ENCODE results near the gene NES. TPM values are rescaled to one million over a fixed set of nuclear protein-coding genes. Genes with fewer than 3 reads are reported as not detected.
A peak's percentile ranks its signal among the peaks of the same experiment; 100 is the strongest.

NES gene
- total RNA-seq, 1 experiment from 2014 or later, result 8.4 TPM

DNA sequence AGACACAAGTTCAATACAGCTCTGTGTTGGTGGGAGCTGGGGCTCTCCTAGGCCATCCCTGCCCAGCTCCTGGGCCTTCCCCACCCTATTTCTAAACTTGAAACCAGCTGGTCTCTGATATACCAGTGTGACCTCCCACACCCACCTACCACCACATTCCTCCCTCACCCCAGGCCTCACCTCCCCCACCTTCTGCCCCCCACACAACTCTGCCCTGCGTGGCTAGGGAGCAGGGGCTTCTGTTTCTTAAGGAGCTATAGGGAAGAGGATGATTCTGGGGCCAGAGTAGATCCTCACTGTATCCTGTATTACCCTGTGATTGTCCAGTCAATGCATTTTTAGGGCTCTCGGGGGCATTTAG, 16.5 kb downstream of the NES start:
- H3K79me2 ChIP-seq (ENCODE audit: insufficient read depth, low read length), result peaks cover 55% of the 10 kb centered on the region
- no peak for TF ChIP-seq SP1 (IDR thresholded peaks at IDR 0.05; ENCODE audit: low read depth)
- no peak for TF ChIP-seq POLR2A (IDR thresholded peaks at IDR 0.05; ENCODE audit: borderline replicate concordance, extremely low read depth, insufficient read depth, insufficient read length)
- TF ChIP-seq EZH2phosphoT487 (IDR thresholded peaks at IDR 0.05; ENCODE audit: borderline replicate concordance), result no peak
- TF ChIP-seq, protein P1, sequence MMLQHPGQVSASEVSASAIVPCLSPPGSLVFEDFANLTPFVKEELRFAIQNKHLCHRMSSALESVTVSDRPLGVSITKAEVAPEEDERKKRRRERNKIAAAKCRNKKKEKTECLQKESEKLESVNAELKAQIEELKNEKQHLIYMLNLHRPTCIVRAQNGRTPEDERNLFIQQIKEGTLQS (IDR thresholded peaks at IDR 0.05), result no peak
- TF ChIP-seq CBX3 (IDR thresholded peaks at IDR 0.05; ENCODE audit: low read depth), result no peak
- TF ChIP-seq RAD21 (IDR thresholded peaks at IDR 0.05; ENCODE audit: low read depth), result no peak
- no peak for TF ChIP-seq ZFX (IDR thresholded peaks at IDR 0.05)
- TF ChIP-seq JUND (IDR thresholded peaks at IDR 0.05), result no peak
- TF ChIP-seq YY1 (IDR thresholded peaks at IDR 0.05; ENCODE audit: extremely low read depth, insufficient replicate concordance, low read depth, low read length), result no peak
- TF ChIP-seq TCF7L2 (IDR thresholded peaks at IDR 0.05; ENCODE audit: borderline replicate concordance, extremely low read depth, insufficient read depth, insufficient read length), result no peak
- TF ChIP-seq, protein P2, sequence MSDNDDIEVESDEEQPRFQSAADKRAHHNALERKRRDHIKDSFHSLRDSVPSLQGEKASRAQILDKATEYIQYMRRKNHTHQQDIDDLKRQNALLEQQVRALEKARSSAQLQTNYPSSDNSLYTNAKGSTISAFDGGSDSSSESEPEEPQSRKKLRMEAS (IDR thresholded peaks at IDR 0.05), result no peak
- TF ChIP-seq, protein P3, sequence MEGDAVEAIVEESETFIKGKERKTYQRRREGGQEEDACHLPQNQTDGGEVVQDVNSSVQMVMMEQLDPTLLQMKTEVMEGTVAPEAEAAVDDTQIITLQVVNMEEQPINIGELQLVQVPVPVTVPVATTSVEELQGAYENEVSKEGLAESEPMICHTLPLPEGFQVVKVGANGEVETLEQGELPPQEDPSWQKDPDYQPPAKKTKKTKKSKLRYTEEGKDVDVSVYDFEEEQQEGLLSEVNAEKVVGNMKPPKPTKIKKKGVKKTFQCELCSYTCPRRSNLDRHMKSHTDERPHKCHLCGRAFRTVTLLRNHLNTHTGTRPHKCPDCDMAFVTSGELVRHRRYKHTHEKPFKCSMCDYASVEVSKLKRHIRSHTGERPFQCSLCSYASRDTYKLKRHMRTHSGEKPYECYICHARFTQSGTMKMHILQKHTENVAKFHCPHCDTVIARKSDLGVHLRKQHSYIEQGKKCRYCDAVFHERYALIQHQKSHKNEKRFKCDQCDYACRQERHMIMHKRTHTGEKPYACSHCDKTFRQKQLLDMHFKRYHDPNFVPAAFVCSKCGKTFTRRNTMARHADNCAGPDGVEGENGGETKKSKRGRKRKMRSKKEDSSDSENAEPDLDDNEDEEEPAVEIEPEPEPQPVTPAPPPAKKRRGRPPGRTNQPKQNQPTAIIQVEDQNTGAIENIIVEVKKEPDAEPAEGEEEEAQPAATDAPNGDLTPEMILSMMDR (IDR thresholded peaks at IDR 0.05 in 2 of 3, conservative IDR thresholded peaks at IDR 0.05 in 1 of 3; ENCODE audit: borderline replicate concordance in 1 of 3, insufficient read depth in 1 of 3, low read depth in 2 of 3, low read length in 2 of 3), result no peak
- TF ChIP-seq SRF (IDR thresholded peaks at IDR 0.05; ENCODE audit: low read depth), result no peak
- TF ChIP-seq CEBPB (IDR thresholded peaks at IDR 0.05; ENCODE audit: low read depth), result no peak
- no peak for TF ChIP-seq FOSL1 (IDR thresholded peaks at IDR 0.05; ENCODE audit: low read depth)
- peak overlapping the region; percentile 87 for H3K9ac ChIP-seq (ENCODE audit: low read length)
- no peaks in the 10 kb centered on the region for H3K27me3 ChIP-seq (ENCODE audit: insufficient read depth, low read length)
- RAD21 ChIA-PET (ENCODE audit: low non-redundant PET in 1 of 2, low total read pairs in 2 of 2, uncharacterized antibody in 2 of 2, unreplicated experiment in 2 of 2), result interaction anchor here in 1 of 2 experiments (0.8 kb wide), 2 partner anchors 18 to 29 kb away, joined by 3 read pairs; no protein-coding TSS in a partner anchor
- no peaks in the 10 kb centered on the region for H3K9me2 ChIP-seq (ENCODE audit: insufficient read depth)
- peaks cover 2 to 12% of the 10 kb centered on the region in 2 experiments; a peak in 1 of 4 replicates for H3K36me3 ChIP-seq (ENCODE audit: control insufficient read depth in 1 of 2, insufficient read depth in 2 of 2, low read length in 2 of 2)
- H4K20me1 ChIP-seq (ENCODE audit: insufficient read depth), result peaks cover 5% of the 10 kb centered on the region; the same call in 1 of the 2 replicates
- BruUV-seq (replicated peaks), result TSS peak; percentile 88
- peak overlapping the region; percentile 99 for H3K27ac ChIP-seq (ENCODE audit: low read depth, low read length)
- H3K4me1 ChIP-seq (ENCODE audit: control insufficient read depth in 1 of 2, insufficient read depth in 2 of 2, low read length in 2 of 2), result peaks cover 51 to 79% of the 10 kb centered on the region in 2 experiments
- no peaks in the 10 kb centered on the region for H3K9me3 ChIP-seq (ENCODE audit: control insufficient read depth in 1 of 2, insufficient read depth in 1 of 2, low read depth in 1 of 2, low read length in 2 of 2)
- H3K4me2 ChIP-seq (ENCODE audit: low read length), result peak overlapping the region; percentile 94
- peak; percentile 12 for ATAC-seq
- H2AFZ ChIP-seq (ENCODE audit: low read depth, low read length, poor library complexity, severe bottlenecking), result no peak overlapping the region
- POLR2A ChIA-PET, result interaction anchor here (0.6 to 3.4 kb wide), 21 partner anchors 9 to 211 kb away, joined by 3 to 33 read pairs (median 4); partner anchors contain the start of genes BCAN, CRABP2, ISG20L2 and METTL25B
- CTCF ChIA-PET, result interaction anchor here (0.7 to 4.2 kb wide), 8 partner anchors 16 to 199 kb away, joined by 3 to 28 read pairs (median 16); partner anchors contain the start of genes CRABP2 and NES
- H3K4me3 ChIP-seq (replicated peaks in 1 of 2; ENCODE audit: low read depth in 1 of 2, low read length in 2 of 2), result peak overlapping the region; percentile 65 to 90
- no peak for DNase-seq (ENCODE audit: low read depth, low spot score)
- intact Hi-C loops (cut with micrococcal nuclease), result loop anchor here (1.0 kb wide), 3 partner anchors 18 to 65 kb away; partner anchors contain the start of gene CRABP2
